Epithelial cell of esophagus (primary cell): ENCODE results near the gene CDC20.

Source experiments
- DNase-seq: peaks from one replicate; pipeline ENCODE4 v3.0.0; 2010; ENCODE audit warnings: low read depth
- H3K4me3 ChIP-seq: 2 replicates; pipeline ENCODE4 v1.5.1; 2011; ENCODE audit warnings: mild to moderate bottlenecking, low read length, control low read depth
- CTCF ChIP-seq: IDR thresholded peaks from 2 replicates; pipeline ENCODE4 v1.5.1; 2011; ENCODE audit warnings: low read depth, mild to moderate bottlenecking, low read length, control low read depth, inconsistent platforms; ENCODE audit not compliant: insufficient read depth; ENCODE audit errors: missing control alignments

Gene CDC20

GRCh38 chr1:43329995-43330751 is 28.6 kb upstream of the CDC20 start:
- DNase-seq: peak; percentile 62
- H3K4me3 ChIP-seq: no peak overlapping the region
- TF ChIP-seq CTCF: no peak

- no peak for TF ChIP-seq CTCF
- DNase-seq: no peak
Observed at GRCh38 chr1:43331688-43332087, 27.1 kb upstream of the CDC20 start.

GRCh38 chr1:43334453-43335205 is 24.2 kb upstream of the CDC20 start:
- no peak for DNase-seq
- TF ChIP-seq CTCF: no peak
- H3K4me3 ChIP-seq: no peak overlapping the region

More at GRCh38 chr1:43331688-43332087, 27.1 kb upstream of the CDC20 start:
- H3K4me3 ChIP-seq: no peak overlapping the region

GRCh38 chr1:43337588-43337987 is 21.2 kb upstream of the CDC20 start, which contains the start of gene MPL:
MPL (plus strand) TSS chr1:43337818; CDS start chr1:43337849, 31 bp downstream.
- no peak within 1 kb of the TSS for H3K4me3 ChIP-seq
- DNase-seq: no peak
- TF ChIP-seq CTCF: no peak

GRCh38 chr1:43338001-43338400 is 20.8 kb upstream of the CDC20 start:
- DNase-seq: no peak
- TF ChIP-seq CTCF: no peak
- H3K4me3 ChIP-seq: no peak overlapping the region

GRCh38 chr1:43339584-43340232 is 19.1 kb upstream of the CDC20 start:
- no peak for DNase-seq
- H3K4me3 ChIP-seq: no peak overlapping the region
- no peak for TF ChIP-seq CTCF
